Measurements from ENCODE around the gene ARVCF. TPM values are rescaled to one million over a fixed set of nuclear protein-coding genes. Genes with fewer than 3 reads are reported as not detected.

The ARVCF gene
- total RNA-seq, 2 experiments from 2014 or later: 0.86 to 1.4 TPM

GRCh38 chr22:19968450-19968891 is 48.2 kb downstream of the ARVCF start:
- no peak for DNase-seq
- Mint-ChIP-seq H3K9me3 (ENCODE audit: insufficient read depth) (no peaks in the 10 kb centered on the region), H3K27ac (no peak overlapping the region), H3K4me1 (ENCODE audit: low read depth) (peaks cover 13% of the 10 kb centered on the region), H3K36me3 (ENCODE audit: low read depth) (peaks cover 5% of the 10 kb centered on the region), H3K27me3 (ENCODE audit: low read depth) (no peaks in the 10 kb centered on the region), H3K4me3 (no peak overlapping the region)
- CTCF ChIA-PET: interaction anchor here (1.1 to 2.4 kb wide), 2 partner anchors 13 to 161 kb away, joined by 3 to 11 read pairs; no protein-coding TSS in a partner anchor
- ATAC-seq: no peak
- POLR2A ChIA-PET: no interaction called here

- no peaks in the 10 kb centered on the region for H3K27me3 Mint-ChIP-seq (ENCODE audit: low read depth)
- H3K9me3 Mint-ChIP-seq (ENCODE audit: insufficient read depth): no peaks in the 10 kb centered on the region
- no peak for ATAC-seq
- peaks cover 13% of the 10 kb centered on the region for H3K4me1 Mint-ChIP-seq (ENCODE audit: low read depth)
- no peak for DNase-seq
- no peak overlapping the region for H3K4me3 Mint-ChIP-seq
- H3K36me3 Mint-ChIP-seq (ENCODE audit: low read depth): peaks cover 5% of the 10 kb centered on the region
- no peak overlapping the region for H3K27ac Mint-ChIP-seq
- CTCF ChIA-PET: no interaction called here
- POLR2A ChIA-PET: no interaction called here
These were observed 48.7 kb downstream of the ARVCF start for GRCh38 chr22:19967850-19968449.

GRCh38 chr22:19966908-19967750 is 49.5 kb downstream of the ARVCF start:
- Mint-ChIP-seq H3K27ac (no peak overlapping the region), H3K36me3 (ENCODE audit: low read depth) (peaks cover 5% of the 10 kb centered on the region)
- CTCF ChIA-PET: interaction anchor here (2.0 kb wide), 1 partner anchor 46 kb away, joined by 7 read pairs; no protein-coding TSS in a partner anchor

GRCh38 chr22:19965771-19966709 is 50.6 kb downstream of the ARVCF start:
- POLR2A ChIA-PET: no interaction called here
- H3K9me3 Mint-ChIP-seq (ENCODE audit: insufficient read depth): no peaks in the 10 kb centered on the region
- H3K27ac Mint-ChIP-seq: no peak overlapping the region
- H3K4me3 Mint-ChIP-seq: no peak overlapping the region
- peaks cover 5% of the 10 kb centered on the region for H3K36me3 Mint-ChIP-seq (ENCODE audit: low read depth)
- no peaks in the 10 kb centered on the region for H3K27me3 Mint-ChIP-seq (ENCODE audit: low read depth)
- H3K4me1 Mint-ChIP-seq (ENCODE audit: low read depth): peaks cover 5% of the 10 kb centered on the region
- ATAC-seq (no peak), DNase-seq (no peak)
- CTCF ChIA-PET: interaction anchor here (1.0 to 2.0 kb wide), 4 partner anchors 12 to 235 kb away, joined by 3 to 7 read pairs (median 4); no protein-coding TSS in a partner anchor

More at GRCh38 chr22:19966908-19967750, 49.5 kb downstream of the ARVCF start:
- Mint-ChIP-seq H3K27me3 (ENCODE audit: low read depth) (no peaks in the 10 kb centered on the region), H3K4me3 (no peak overlapping the region), H3K9me3 (ENCODE audit: insufficient read depth) (no peaks in the 10 kb centered on the region), H3K4me1 (ENCODE audit: low read depth) (peaks cover 11% of the 10 kb centered on the region)
- DNase-seq (no peak), ATAC-seq (no peak)
- POLR2A ChIA-PET: no interaction called here

- no peak overlapping the region for H3K4me3 Mint-ChIP-seq
- ATAC-seq (no peak), DNase-seq (no peak)
- ChIA-PET POLR2A (no interaction called here), CTCF (interaction anchor here (1.1 to 1.5 kb wide), 2 partner anchors 11 to 234 kb away, joined by 4 to 5 read pairs; no protein-coding TSS in a partner anchor)
- H3K9me3 Mint-ChIP-seq (ENCODE audit: insufficient read depth): no peaks in the 10 kb centered on the region
- H3K27me3 Mint-ChIP-seq (ENCODE audit: low read depth): no peaks in the 10 kb centered on the region
- H3K4me1 Mint-ChIP-seq (ENCODE audit: low read depth): peaks cover 7% of the 10 kb centered on the region
- no peak overlapping the region for H3K27ac Mint-ChIP-seq
- peaks cover 5% of the 10 kb centered on the region for H3K36me3 Mint-ChIP-seq (ENCODE audit: low read depth)
These were observed 51.8 kb downstream of the ARVCF start for GRCh38 chr22:19964701-19965386.

- Mint-ChIP-seq H3K27me3 (ENCODE audit: low read depth) (no peaks in the 10 kb centered on the region), H3K4me3 (no peak overlapping the region), H3K9me3 (ENCODE audit: insufficient read depth) (no peaks in the 10 kb centered on the region), H3K27ac (no peak overlapping the region), H3K36me3 (ENCODE audit: low read depth) (peaks cover 5% of the 10 kb centered on the region), H3K4me1 (ENCODE audit: low read depth) (peaks cover 7% of the 10 kb centered on the region)
- DNase-seq (no peak), ATAC-seq (no peak)
- ChIA-PET POLR2A (no interaction called here), CTCF (interaction anchor here (1.7 kb wide), 1 partner anchor 10 kb away, joined by 3 read pairs; no protein-coding TSS in a partner anchor)
These were observed 52.6 kb downstream of the ARVCF start for GRCh38 chr22:19963863-19964642.

GRCh38 chr22:19962909-19963806 is 53.5 kb downstream of the ARVCF start:
- H3K36me3 Mint-ChIP-seq (ENCODE audit: low read depth): peaks cover 5% of the 10 kb centered on the region
- POLR2A ChIA-PET: no interaction called here
- H3K27me3 Mint-ChIP-seq (ENCODE audit: low read depth): no peaks in the 10 kb centered on the region
- CTCF ChIA-PET: interaction anchor here (1.3 to 1.7 kb wide), 2 partner anchors 8 to 9 kb away, joined by 3 read pairs; no protein-coding TSS in a partner anchor
- H3K4me3 Mint-ChIP-seq: no peak overlapping the region
- DNase-seq (no peak), ATAC-seq (no peak)
- no peak overlapping the region for H3K27ac Mint-ChIP-seq
- H3K9me3 Mint-ChIP-seq (ENCODE audit: insufficient read depth): no peaks in the 10 kb centered on the region
- peaks cover 7% of the 10 kb centered on the region for H3K4me1 Mint-ChIP-seq (ENCODE audit: low read depth)

GRCh38 chr22:19962246-19962908 is 54.2 kb downstream of the ARVCF start:
- CTCF ChIA-PET: interaction anchor here (1.3 to 1.7 kb wide), 2 partner anchors 9 kb away, joined by 3 read pairs; no protein-coding TSS in a partner anchor
- H3K27ac Mint-ChIP-seq: no peak overlapping the region
- ATAC-seq: peak; percentile 76

GRCh38 chr22:19961868-19962245 is 54.8 kb downstream of the ARVCF start:
- ATAC-seq (no peak), DNase-seq (no peak)
- ChIA-PET POLR2A (no interaction called here), CTCF (interaction anchor here (1.3 kb wide), 1 partner anchor 10 kb away, joined by 3 read pairs; no protein-coding TSS in a partner anchor)
- Mint-ChIP-seq H3K27me3 (ENCODE audit: low read depth) (no peaks in the 10 kb centered on the region), H3K27ac (no peak overlapping the region), H3K4me3 (no peak overlapping the region), H3K9me3 (ENCODE audit: insufficient read depth) (no peaks in the 10 kb centered on the region), H3K4me1 (ENCODE audit: low read depth) (peaks cover 14% of the 10 kb centered on the region), H3K36me3 (ENCODE audit: low read depth) (peaks cover 5% of the 10 kb centered on the region)

More at GRCh38 chr22:19962246-19962908, 54.2 kb downstream of the ARVCF start:
- Mint-ChIP-seq H3K4me1 (ENCODE audit: low read depth) (peaks cover 11% of the 10 kb centered on the region), H3K9me3 (ENCODE audit: insufficient read depth) (no peaks in the 10 kb centered on the region), H3K36me3 (ENCODE audit: low read depth) (peaks cover 5% of the 10 kb centered on the region), H3K4me3 (no peak overlapping the region), H3K27me3 (ENCODE audit: low read depth) (no peaks in the 10 kb centered on the region)
- POLR2A ChIA-PET: no interaction called here
- DNase-seq: peak; percentile 80

All from activated CD8-positive, alpha-beta T cell treated with anti-CD3 and anti-CD28 coated beads, Interleukin-2, amount 10 ng/mL, durations not matched to agents 7 days and 5 days (primary cell).